HepG2 (cell line): Measurements from ENCODE around the gene COQ5.

ENCODE experiments used
- MIXL1 ChIP-seq: IDR thresholded peaks from 2 replicates; pipeline ENCODE4 v1.6.1; 2016
- MXI1 ChIP-seq: IDR thresholded peaks from 3 replicates; pipeline ENCODE4 v1.6.1; 2012; ENCODE audit warnings: low read depth, low read length, inconsistent platforms, borderline replicate concordance
- SIN3A ChIP-seq: IDR thresholded peaks from 2 replicates; pipeline ENCODE4 v1.6.1; 2011; ENCODE audit warnings: low read depth, mild to moderate bottlenecking, control low read depth, low read length, borderline replicate concordance
- SIN3B ChIP-seq: fragments of 150-350 bp; IDR thresholded peaks from 2 replicates; pipeline ENCODE4 v1.6.1; 2014; ENCODE audit warnings: low read length
- ZNF121 ChIP-seq: sonication (generic); formaldehyde crosslinking; IDR thresholded peaks from 2 replicates; pipeline ENCODE4 v1.5.0; 2020; ENCODE audit warnings: mild to moderate bottlenecking, missing genetic modification reagents
- ZNF549 ChIP-seq: sonication (generic); formaldehyde crosslinking; IDR thresholded peaks from 2 replicates; pipeline ENCODE4 v1.5.0; 2020; ENCODE audit warnings: missing genetic modification reagents
- TF ChIP-seq, protein P1 (sequence below): sonication (generic); formaldehyde crosslinking; IDR thresholded peaks from 2 replicates; pipeline ENCODE4 v1.4.0; 2020; ENCODE audit warnings: missing genetic modification reagents

DNA sequence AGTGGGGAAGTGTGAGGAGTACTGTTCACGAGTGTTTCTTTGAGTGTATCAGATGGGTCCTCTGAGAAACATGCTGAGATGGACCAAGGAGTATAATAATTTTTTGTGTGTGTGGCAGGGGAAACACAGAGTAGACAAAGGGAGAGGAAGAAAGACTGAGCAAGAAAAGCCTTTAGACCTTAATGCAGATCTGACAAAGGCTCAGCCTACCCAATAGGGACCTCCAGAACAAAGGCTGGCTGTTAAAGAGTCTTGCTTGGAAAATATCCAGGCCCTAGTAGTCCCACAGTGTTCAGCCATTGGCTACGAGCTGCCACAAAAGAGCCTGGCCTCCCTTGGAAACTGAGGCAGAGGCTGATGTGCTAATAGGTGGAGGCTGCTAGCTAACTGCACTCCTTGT lies 13.5 kb downstream of the COQ5 start:
- no peak for TF ChIP-seq MIXL1 (CRISPR knock-in tag)
- no peak for TF ChIP-seq SIN3A
- TF ChIP-seq, protein P1, sequence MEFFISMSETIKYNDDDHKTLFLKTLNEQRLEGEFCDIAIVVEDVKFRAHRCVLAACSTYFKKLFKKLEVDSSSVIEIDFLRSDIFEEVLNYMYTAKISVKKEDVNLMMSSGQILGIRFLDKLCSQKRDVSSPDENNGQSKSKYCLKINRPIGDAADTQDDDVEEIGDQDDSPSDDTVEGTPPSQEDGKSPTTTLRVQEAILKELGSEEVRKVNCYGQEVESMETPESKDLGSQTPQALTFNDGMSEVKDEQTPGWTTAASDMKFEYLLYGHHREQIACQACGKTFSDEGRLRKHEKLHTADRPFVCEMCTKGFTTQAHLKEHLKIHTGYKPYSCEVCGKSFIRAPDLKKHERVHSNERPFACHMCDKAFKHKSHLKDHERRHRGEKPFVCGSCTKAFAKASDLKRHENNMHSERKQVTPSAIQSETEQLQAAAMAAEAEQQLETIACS (CRISPR knock-in tag), result no peak
- no peak for TF ChIP-seq SIN3B
- no peak for TF ChIP-seq ZNF549 (CRISPR knock-in tag)
- no peak for TF ChIP-seq MXI1
- TF ChIP-seq ZNF121 (CRISPR knock-in tag), result no peak
